Body of pancreas (tissue), 4 donors: ENCODE measurements around the gene RSPH9. TPM values are rescaled to one million over a fixed set of nuclear protein-coding genes. Genes with fewer than 3 reads are reported as not detected.

ENCODE experiments used
- ATAC-seq: fragments of 150-250 bp; one replicate; pipeline ENCODE4 v1.9.1; 2016
- DNase-seq, 4 donors: peaks; one replicate each; pipeline ENCODE4 v3.0.0-alpha.2; 2019
- H3K27ac ChIP-seq, 4 donors: fragments of 200-600 bp; sonication (generic); 1 replicate in 3 of 4; 2 replicates in 1 of 4; pipeline versions ENCODE4 v1.5.1 to v1.6.1; 2016 to 2019; ENCODE audit warnings: mild to moderate bottlenecking in 1 of 4, mixed read lengths in 1 of 4, moderate library complexity in 1 of 4
- H3K27me3 ChIP-seq, 2 donors: fragments of 200-600 bp; sonication (generic); one replicate each; pipeline ENCODE4 v1.6.0; 2016; ENCODE audit warnings: mild to moderate bottlenecking in 1 of 2
- H3K36me3 ChIP-seq, 2 donors: fragments of 200-600 bp; sonication (generic); replicated peaks in 1 of 2; 2 replicates each; pipeline ENCODE4 v1.5.1; 2016; ENCODE audit warnings: low read depth in 2 of 2; ENCODE audit not compliant: insufficient read depth in 1 of 2
- H3K4me1 ChIP-seq: fragments of 200-600 bp; sonication (generic); one replicate; pipeline ENCODE4 v1.6.0; 2016
- H3K4me3 ChIP-seq, 2 donors: fragments of 200-600 bp; sonication (generic); 1 replicate in 1 of 2; 2 replicates in 1 of 2; pipeline ENCODE4 v1.5.1; 2016 to 2019
- H3K9me3 ChIP-seq, 3 donors: fragments of 200-600 bp; sonication (generic); 1 replicate in 2 of 3; 2 replicates in 1 of 3; pipeline ENCODE4 v1.5.1; 2016
- CTCF ChIP-seq, 7 experiments: fragments of 450-650 bp in 4 of 7; fragments of 200-600 bp in 3 of 7; sonication (generic) in 3 of 7; IDR thresholded peaks; one replicate each; pipeline ENCODE4 v1.5.1; 2016 to 2019; ENCODE audit warnings: antibody characterized with exemption in 7 of 7
- POLR2A ChIP-seq, 3 donors: fragments of 450-650 bp; IDR thresholded peaks; one replicate each; pipeline ENCODE4 v1.6.1; 2016; ENCODE audit warnings: antibody characterized with exemption in 3 of 3, mild to moderate bottlenecking in 2 of 3
- WGBS, 2 donors: methylation state at CpG; one replicate each; pipeline ENCODE4 v1.1.5; 2017; 5-methylcytosine and 5-hydroxymethylcytosine counted together
- intact Hi-C: fragments of 100-400 bp; cut with DNase I; formaldehyde crosslinking; loops from one replicate; pipeline ENCODE4 v1.15.1; 2023
- total RNA-seq, 2 donors: library from RNA; depleted of rRNA; stranded (reverse); fragments of >200 nt; gene quantifications; one replicate each; pipeline ENCODE4 v1.1.0, GENCODE V29; 2016

RSPH9 gene
- total RNA-seq, 2 donors from 2014 or later = not detected

GRCh38 chr6:43608310-43608763 lies 36.5 kb upstream of the RSPH9 start:
- no peaks in the 10 kb centered on the region for H3K36me3 ChIP-seq
- intact Hi-C loops = no loop called here

GRCh38 chr6:43608807-43609206 lies 36.0 kb upstream of the RSPH9 start:
- intact Hi-C loops = no loop called here
- H3K9me3 ChIP-seq = no peaks in the 10 kb centered on the region
- no peak for DNase-seq
- H3K36me3 ChIP-seq = no peaks in the 10 kb centered on the region
- H3K4me1 ChIP-seq = no peaks in the 10 kb centered on the region
- H3K4me3 ChIP-seq = no peak overlapping the region
- ATAC-seq = no peak
- H3K27ac ChIP-seq = no peak overlapping the region
- no peak for TF ChIP-seq POLR2A (IDR thresholded peaks at IDR 0.05)
- no peak for TF ChIP-seq CTCF (IDR thresholded peaks at IDR 0.05)
- no peaks in the 10 kb centered on the region for H3K27me3 ChIP-seq
- 65 to 86% methylated on average over 1 of the region's 1 CpG for WGBS, 2 donors

More at GRCh38 chr6:43608310-43608763, 36.5 kb upstream of the RSPH9 start:
- peak; percentile 64 to 76 (median 68) for TF ChIP-seq CTCF (IDR thresholded peaks at IDR 0.05)
- TF ChIP-seq POLR2A (IDR thresholded peaks at IDR 0.05) = no peak
- Histone ChIP-seq H3K9me3 (no peaks in the 10 kb centered on the region), H3K4me3 (no peak overlapping the region), H3K27ac (no peak overlapping the region), H3K4me1 (no peaks in the 10 kb centered on the region), H3K27me3 (no peaks in the 10 kb centered on the region)
- WGBS, 2 donors = 2 to 5% methylated on average over 5 of the region's 5 CpGs
- ATAC-seq = peak; percentile 50
- DNase-seq = peak; percentile 71 to 83 (median 74)

- ATAC-seq (no peak), DNase-seq (no peak)
- Histone ChIP-seq H3K9me3 (no peaks in the 10 kb centered on the region), H3K4me1 (no peaks in the 10 kb centered on the region), H3K4me3 (no peak overlapping the region), H3K27ac (no peak overlapping the region), H3K36me3 (peaks cover 0 to 5% of the 10 kb centered on the region in 2 donors), H3K27me3 (no peaks in the 10 kb centered on the region)
- WGBS, 2 donors = 71 to 95% methylated on average over 1 of the region's 1 CpG
- TF ChIP-seq CTCF (IDR thresholded peaks at IDR 0.05) (no peak), POLR2A (IDR thresholded peaks at IDR 0.05) (no peak)
- intact Hi-C loops = no loop called here
Measured at GRCh38 chr6:43609402-43609801, 35.4 kb upstream of the RSPH9 start.

GRCh38 chr6:43610431-43610830 lies 34.4 kb upstream of the RSPH9 start:
- DNase-seq (no peak), ATAC-seq (no peak)
- Histone ChIP-seq H3K4me3 (no peak overlapping the region), H3K4me1 (no peaks in the 10 kb centered on the region), H3K27me3 (no peaks in the 10 kb centered on the region), H3K27ac (no peak overlapping the region), H3K36me3 (peaks cover 0 to 5% of the 10 kb centered on the region in 2 donors), H3K9me3 (no peaks in the 10 kb centered on the region)
- TF ChIP-seq CTCF (IDR thresholded peaks at IDR 0.05) = no peak
- no peak for TF ChIP-seq POLR2A (IDR thresholded peaks at IDR 0.05)
- intact Hi-C loops = no loop called here
- 95 to 98% methylated on average over 5 of the region's 5 CpGs for WGBS, 2 donors

- Histone ChIP-seq H3K27me3 (no peaks in the 10 kb centered on the region), H3K4me1 (no peaks in the 10 kb centered on the region), H3K4me3 (no peak overlapping the region), H3K9me3 (no peaks in the 10 kb centered on the region), H3K27ac (no peak overlapping the region), H3K36me3 (peaks cover 0 to 5% of the 10 kb centered on the region in 2 donors)
- ATAC-seq (no peak), DNase-seq (no peak)
- TF ChIP-seq CTCF (IDR thresholded peaks at IDR 0.05) (no peak), POLR2A (IDR thresholded peaks at IDR 0.05) (no peak)
- intact Hi-C loops = no loop called here
- WGBS, 2 donors = 88 to 96% methylated on average over 6 of the region's 6 CpGs
Measured at GRCh38 chr6:43613721-43614395, 31.0 kb upstream of the RSPH9 start.
